HCT116 (cell line): Measurements from ENCODE around the gene CDH13. TPM values are rescaled to one million over a fixed set of nuclear protein-coding genes. Genes with fewer than 3 reads are reported as not detected.

Experiments
- ATAC-seq: fragments of 200-7000 bp; cut with Tn5 transposase; 2 replicates; pipeline ENCODE4 v1.9.1; 2020; ENCODE audit warnings: mild to moderate bottlenecking, moderate library complexity
- BruUV-seq: library from RNA; stranded (reverse); fragments of 400-500 nt; replicated peaks from 2 replicates; lab custom pipeline; 2021; lab: Mats Ljungman, UMichigan
- CTCF ChIA-PET: fragments of 300-600 bp; sonication (Branson Sonifier 250); formaldehyde crosslinking; loops from one replicate; lab custom pipeline; 2021; ENCODE audit warnings: antibody characterized with exemption; lab: Charles Lee
- POLR2A ChIA-PET: fragments of 300-600, 350-600 bp; sonication (Branson Sonifier 250); formaldehyde crosslinking; loops from one replicate; lab custom pipeline; 2021; ENCODE audit warnings: antibody characterized with exemption; lab: Charles Lee
- RAD21 ChIA-PET, 2 experiments: fragments of 300-600 bp; sonication (Branson Sonifier 250); formaldehyde crosslinking; loops; one replicate each; lab custom pipeline; 2023; ENCODE audit warnings: low total read pairs in 2 of 2; ENCODE audit not compliant: uncharacterized antibody in 2 of 2, unreplicated experiment in 2 of 2, low non-redundant PET in 1 of 2; lab: Charles Lee
- DNase-seq: peaks from one replicate; pipeline ENCODE4 v3.0.0-alpha.2; 2010; ENCODE audit warnings: low read depth, low spot score
- H2AFZ ChIP-seq: fragments of 200-600 bp; shearing (Covaris generic), sonication (generic); 2 replicates; pipeline ENCODE4 v1.6.1; 2017; ENCODE audit warnings: low read depth, mixed run types, mixed read lengths, antibody characterized with exemption, low read length; ENCODE audit not compliant: poor library complexity, severe bottlenecking
- H3K27ac ChIP-seq: 2 replicates; pipeline ENCODE4 v1.5.1; 2012; ENCODE audit warnings: low read depth, low read length
- H3K27me3 ChIP-seq: fragments of 200-600 bp; sonication (generic); 2 replicates; pipeline ENCODE4 v1.6.1; 2016; ENCODE audit warnings: mixed run types, low read length, mixed read lengths; ENCODE audit not compliant: insufficient read depth
- H3K36me3 ChIP-seq, 2 experiments: fragments of 200-500 bp in 1 of 2; fragments of 200-600 bp in 1 of 2; sonication (Bioruptor generic) in 1 of 2; sonication (generic) in 1 of 2; 2 replicates each; pipeline versions ENCODE4 v1.5.1 to v1.6.1; 2014 to 2016; ENCODE audit warnings: low read length in 2 of 2, inconsistent platforms in 1 of 2, mixed read lengths in 1 of 2, mixed run types in 1 of 2; ENCODE audit not compliant: insufficient read depth in 2 of 2, control insufficient read depth in 1 of 2
- H3K4me1 ChIP-seq, 2 experiments: fragments of 200-600 bp in 1 of 2; sonication (generic) in 1 of 2; 2 replicates each; pipeline versions ENCODE4 v1.5.1 to v1.6.1; 2012 to 2017; ENCODE audit warnings: low read length in 2 of 2, inconsistent platforms in 1 of 2, mild to moderate bottlenecking in 1 of 2, mixed read lengths in 1 of 2, mixed run types in 1 of 2, moderate library complexity in 1 of 2; ENCODE audit not compliant: insufficient read depth in 2 of 2, control insufficient read depth in 1 of 2
- H3K4me2 ChIP-seq: fragments of 200-600 bp; sonication (generic); 2 replicates; pipeline ENCODE4 v1.6.1; 2017; ENCODE audit warnings: mixed run types, low read length, mixed read lengths
- H3K4me3 ChIP-seq, 2 experiments: fragments of 200-600 bp in 1 of 2; sonication (generic) in 1 of 2; replicated peaks in 1 of 2; 2 replicates each; pipeline ENCODE4 v1.5.1; 2011 to 2016; ENCODE audit warnings: low read length in 2 of 2, control low read depth in 1 of 2, low read depth in 1 of 2, mild to moderate bottlenecking in 1 of 2, mixed read lengths in 1 of 2, mixed run types in 1 of 2
- H3K79me2 ChIP-seq: fragments of 200-600 bp; sonication (generic); 2 replicates; pipeline ENCODE4 v1.6.1; 2017; ENCODE audit warnings: mild to moderate bottlenecking, mixed run types, low read length, moderate library complexity, mixed read lengths; ENCODE audit not compliant: insufficient read depth
- H3K9ac ChIP-seq: fragments of 200-600 bp; sonication (generic); 2 replicates; pipeline ENCODE4 v1.6.1; 2016; ENCODE audit warnings: low read length, mixed read lengths
- H3K9me2 ChIP-seq: fragments of 200-600 bp; sonication (generic), shearing (Covaris generic); 2 replicates; pipeline ENCODE4 v1.6.1; 2017; ENCODE audit warnings: mixed run types, mild to moderate bottlenecking, moderate library complexity; ENCODE audit not compliant: insufficient read depth
- H3K9me3 ChIP-seq, 2 experiments: fragments of 200-500 bp in 1 of 2; fragments of 200-600 bp in 1 of 2; sonication (Bioruptor generic) in 1 of 2; sonication (generic) in 1 of 2; 2 replicates each; pipeline ENCODE4 v1.6.1; 2014 to 2017; ENCODE audit warnings: low read length in 2 of 2, mixed read lengths in 2 of 2, inconsistent platforms in 1 of 2, low read depth in 1 of 2, mild to moderate bottlenecking in 1 of 2, mixed run types in 1 of 2, moderate library complexity in 1 of 2; ENCODE audit not compliant: control insufficient read depth in 1 of 2, insufficient read depth in 1 of 2
- H4K20me1 ChIP-seq: fragments of 200-600 bp; sonication (generic), shearing (Covaris generic); 2 replicates; pipeline ENCODE4 v1.6.1; 2017; ENCODE audit warnings: mixed run types, mild to moderate bottlenecking, moderate library complexity; ENCODE audit not compliant: insufficient read depth
- CBX3 ChIP-seq: IDR thresholded peaks from 2 replicates; pipeline ENCODE4 v1.6.1; 2012; ENCODE audit warnings: low read depth
- CEBPB ChIP-seq: IDR thresholded peaks from 2 replicates; pipeline ENCODE4 v1.6.1; 2012; ENCODE audit warnings: low read depth
- EGR1 ChIP-seq: IDR thresholded peaks from 2 replicates; pipeline ENCODE4 v1.6.1; 2012; ENCODE audit warnings: low read depth
- SP1 ChIP-seq: IDR thresholded peaks from 2 replicates; pipeline ENCODE4 v1.6.1; 2012; ENCODE audit warnings: low read depth
- TCF7L2 ChIP-seq: IDR thresholded peaks from 2 replicates; pipeline ENCODE4 v1.7.0; 2011; ENCODE audit warnings: borderline replicate concordance, inconsistent platforms; ENCODE audit not compliant: insufficient read depth, insufficient read length; ENCODE audit errors: extremely low read depth
- intact Hi-C: fragments of 100-400 bp; cut with micrococcal nuclease; formaldehyde crosslinking; loops from 2 replicates; pipeline ENCODE4 v1.10.0; 2022
- total RNA-seq: library from RNA; stranded (reverse); gene quantifications from one replicate; pipeline ENCODE4 v1.2.1, GENCODE V29; 2021; ENCODE audit not compliant: unreplicated experiment
- TF ChIP-seq, protein P1 (sequence below): IDR thresholded peaks from 2 replicates; pipeline ENCODE4 v1.6.1; 2012
- TF ChIP-seq, protein P2 (sequence below), 3 experiments: fragments of 200-600 bp in 1 of 3; sonication (generic) in 1 of 3; IDR thresholded peaks in 2 of 3; conservative IDR thresholded peaks in 1 of 3; 2 replicates each; pipeline ENCODE4 v1.5.1; 2012 to 2017; ENCODE audit warnings: low read depth in 2 of 3, low read length in 2 of 3, antibody characterized with exemption in 1 of 3, borderline replicate concordance in 1 of 3, control low read depth in 1 of 3, mild to moderate bottlenecking in 1 of 3, mixed read lengths in 1 of 3, mixed run types in 1 of 3, moderate library complexity in 1 of 3; ENCODE audit not compliant: insufficient read depth in 1 of 3

The CDH13 gene
- total RNA-seq, 1 experiment from 2014 or later = not detected

DNA sequence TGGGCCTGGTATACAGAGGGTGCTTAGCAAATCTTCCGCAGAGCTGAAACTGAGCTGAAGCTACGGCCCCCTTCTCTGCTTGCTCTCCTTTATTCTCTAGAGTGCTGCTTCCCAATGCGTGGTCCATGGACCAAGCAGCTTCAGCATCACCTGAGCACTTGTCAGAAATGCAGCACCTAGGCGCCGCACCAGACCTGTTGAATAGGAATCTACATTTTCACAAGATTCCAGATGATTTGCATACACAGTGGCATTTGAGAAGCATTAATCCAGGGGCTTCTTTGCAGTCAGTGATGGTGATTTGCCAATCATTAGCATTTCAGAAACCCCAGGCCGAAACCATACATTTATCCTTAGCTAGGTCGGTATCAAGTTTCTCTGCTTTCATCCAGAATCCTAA, 204.2 kb downstream of the CDH13 start:
- H3K9ac ChIP-seq = no peak overlapping the region
- TF ChIP-seq, protein P1, sequence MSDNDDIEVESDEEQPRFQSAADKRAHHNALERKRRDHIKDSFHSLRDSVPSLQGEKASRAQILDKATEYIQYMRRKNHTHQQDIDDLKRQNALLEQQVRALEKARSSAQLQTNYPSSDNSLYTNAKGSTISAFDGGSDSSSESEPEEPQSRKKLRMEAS = no peak
- TF ChIP-seq, protein P2, sequence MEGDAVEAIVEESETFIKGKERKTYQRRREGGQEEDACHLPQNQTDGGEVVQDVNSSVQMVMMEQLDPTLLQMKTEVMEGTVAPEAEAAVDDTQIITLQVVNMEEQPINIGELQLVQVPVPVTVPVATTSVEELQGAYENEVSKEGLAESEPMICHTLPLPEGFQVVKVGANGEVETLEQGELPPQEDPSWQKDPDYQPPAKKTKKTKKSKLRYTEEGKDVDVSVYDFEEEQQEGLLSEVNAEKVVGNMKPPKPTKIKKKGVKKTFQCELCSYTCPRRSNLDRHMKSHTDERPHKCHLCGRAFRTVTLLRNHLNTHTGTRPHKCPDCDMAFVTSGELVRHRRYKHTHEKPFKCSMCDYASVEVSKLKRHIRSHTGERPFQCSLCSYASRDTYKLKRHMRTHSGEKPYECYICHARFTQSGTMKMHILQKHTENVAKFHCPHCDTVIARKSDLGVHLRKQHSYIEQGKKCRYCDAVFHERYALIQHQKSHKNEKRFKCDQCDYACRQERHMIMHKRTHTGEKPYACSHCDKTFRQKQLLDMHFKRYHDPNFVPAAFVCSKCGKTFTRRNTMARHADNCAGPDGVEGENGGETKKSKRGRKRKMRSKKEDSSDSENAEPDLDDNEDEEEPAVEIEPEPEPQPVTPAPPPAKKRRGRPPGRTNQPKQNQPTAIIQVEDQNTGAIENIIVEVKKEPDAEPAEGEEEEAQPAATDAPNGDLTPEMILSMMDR (IDR thresholded peaks at IDR 0.05 in 2 of 3, conservative IDR thresholded peaks at IDR 0.05 in 1 of 3; ENCODE audit: borderline replicate concordance in 1 of 3, insufficient read depth in 1 of 3, low read depth in 2 of 3, low read length in 2 of 3) = no peak
- TF ChIP-seq CEBPB (no peak), EGR1 (no peak), SP1 (no peak)
- no peak overlapping the region for H3K4me2 ChIP-seq
- DNase-seq (no peak), ATAC-seq (no peak)
- H3K9me2 ChIP-seq = no peaks in the 10 kb centered on the region
- H3K4me3 ChIP-seq = no peak overlapping the region
- RAD21 ChIA-PET = no interaction called here
- BruUV-seq = no TSS peak
- H3K27ac ChIP-seq = no peak overlapping the region
- no peaks in the 10 kb centered on the region for H3K27me3 ChIP-seq
- H3K9me3 ChIP-seq = no peaks in the 10 kb centered on the region; a peak in 3 of 4 replicates
- no peaks in the 10 kb centered on the region for H3K36me3 ChIP-seq
- intact Hi-C loops = no loop called here
- CTCF ChIA-PET = no interaction called here
- no peaks in the 10 kb centered on the region for H3K79me2 ChIP-seq
- no peaks in the 10 kb centered on the region for H3K4me1 ChIP-seq
- H4K20me1 ChIP-seq = no peaks in the 10 kb centered on the region
- no peak overlapping the region for H2AFZ ChIP-seq
- POLR2A ChIA-PET = no interaction called here

DNA sequence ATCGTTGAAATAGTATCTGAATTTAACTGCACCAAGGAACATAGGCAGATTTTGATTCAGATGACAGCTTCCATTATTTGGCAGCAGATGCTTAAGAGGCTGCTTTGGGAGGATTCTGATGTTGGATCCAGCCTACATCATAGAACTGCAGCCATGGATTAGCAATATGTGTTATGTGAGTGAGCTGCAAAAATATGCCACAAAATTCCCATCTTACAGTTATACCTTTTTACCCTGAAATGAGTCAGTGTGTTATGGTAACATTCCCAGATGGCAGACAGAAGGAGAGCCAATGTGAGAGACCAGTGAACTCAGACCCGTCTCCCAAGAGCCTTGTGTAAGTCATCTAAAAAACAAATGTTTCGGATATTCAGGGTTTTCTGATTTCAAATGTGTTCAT, 206.1 kb downstream of the CDH13 start:
- ChIA-PET POLR2A (no interaction called here), RAD21 (no interaction called here), CTCF (no interaction called here)
- no peaks in the 10 kb centered on the region for H4K20me1 ChIP-seq
- H3K4me3 ChIP-seq = no peak overlapping the region
- H3K4me1 ChIP-seq = no peaks in the 10 kb centered on the region
- H3K9ac ChIP-seq = no peak overlapping the region
- H3K9me2 ChIP-seq = no peaks in the 10 kb centered on the region
- no TSS peak for BruUV-seq
- no peaks in the 10 kb centered on the region for H3K27me3 ChIP-seq
- no peak overlapping the region for H3K27ac ChIP-seq
- no peak overlapping the region for H3K4me2 ChIP-seq
- intact Hi-C loops = no loop called here
- no peak for TF ChIP-seq CBX3
- TF ChIP-seq TCF7L2 = no peak
- TF ChIP-seq, all 23 proteins: peak for 0
- Histone ChIP-seq H3K9me3 (no peaks in the 10 kb centered on the region; a peak in 2 of 4 replicates), H3K79me2 (no peaks in the 10 kb centered on the region), H2AFZ (no peak overlapping the region), H3K36me3 (no peaks in the 10 kb centered on the region)
- ATAC-seq (no peak), DNase-seq (no peak)
